ENCODE results near the gene PRPF38B.
A peak's percentile ranks its signal among the peaks of the same experiment; 100 is the strongest.
"Not testable (repeated sequence)": the region's sequence is repeated elsewhere in the genome, so short reads cannot be mapped to it uniquely, and the experiment has no call there.

PRPF38B gene, protein sequence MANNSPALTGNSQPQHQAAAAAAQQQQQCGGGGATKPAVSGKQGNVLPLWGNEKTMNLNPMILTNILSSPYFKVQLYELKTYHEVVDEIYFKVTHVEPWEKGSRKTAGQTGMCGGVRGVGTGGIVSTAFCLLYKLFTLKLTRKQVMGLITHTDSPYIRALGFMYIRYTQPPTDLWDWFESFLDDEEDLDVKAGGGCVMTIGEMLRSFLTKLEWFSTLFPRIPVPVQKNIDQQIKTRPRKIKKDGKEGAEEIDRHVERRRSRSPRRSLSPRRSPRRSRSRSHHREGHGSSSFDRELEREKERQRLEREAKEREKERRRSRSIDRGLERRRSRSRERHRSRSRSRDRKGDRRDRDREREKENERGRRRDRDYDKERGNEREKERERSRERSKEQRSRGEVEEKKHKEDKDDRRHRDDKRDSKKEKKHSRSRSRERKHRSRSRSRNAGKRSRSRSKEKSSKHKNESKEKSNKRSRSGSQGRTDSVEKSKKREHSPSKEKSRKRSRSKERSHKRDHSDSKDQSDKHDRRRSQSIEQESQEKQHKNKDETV

GRCh38 chr1:108691942-108692723 lies at the start of gene PRPF38B:
PRPF38B (plus strand) TSS chr1:108692310; CDS start chr1:108692592, 282 bp downstream.
- peak; percentile 97 for DNase-seq

DNA sequence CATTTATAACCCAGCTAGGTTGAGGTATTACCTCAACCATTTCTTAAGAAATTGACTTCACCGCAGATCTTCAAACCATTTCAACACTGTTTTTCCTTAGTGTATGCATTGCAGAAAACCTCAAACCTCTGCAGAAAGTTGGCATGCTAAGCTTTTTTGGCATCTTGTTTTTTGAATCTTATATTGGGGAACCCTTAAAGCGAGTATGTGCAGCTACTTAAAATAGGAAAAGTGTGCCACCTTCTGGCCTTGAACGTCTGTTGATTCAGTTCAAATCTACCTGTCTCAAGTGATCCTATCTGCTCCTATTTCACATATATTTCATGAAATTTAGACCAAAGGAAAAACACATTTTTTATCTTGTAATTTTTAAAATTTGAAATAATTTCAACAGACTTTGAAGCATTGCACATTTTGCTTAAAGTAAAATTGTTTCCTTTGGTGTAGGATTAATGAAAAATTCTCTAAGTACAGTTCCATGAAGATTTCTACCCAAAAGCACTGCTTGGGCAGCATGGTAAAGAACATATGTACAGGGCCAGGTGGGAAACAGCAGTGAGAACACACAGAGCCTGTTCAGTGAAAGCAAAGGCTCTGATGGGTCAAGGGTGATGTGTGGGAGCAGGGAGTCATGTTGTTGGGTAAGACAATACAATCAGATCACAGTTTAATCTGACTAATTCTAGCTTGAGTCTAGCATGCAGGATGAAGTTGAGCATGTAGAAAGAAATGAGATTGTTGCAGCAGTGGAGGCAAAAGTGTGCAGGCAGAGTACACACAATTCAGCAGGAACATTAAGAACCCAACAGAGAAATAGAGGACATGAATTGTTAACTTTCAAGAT lies 48.4 kb upstream of the PRPF38B start:
- DNase-seq: peak; percentile 85

DNA sequence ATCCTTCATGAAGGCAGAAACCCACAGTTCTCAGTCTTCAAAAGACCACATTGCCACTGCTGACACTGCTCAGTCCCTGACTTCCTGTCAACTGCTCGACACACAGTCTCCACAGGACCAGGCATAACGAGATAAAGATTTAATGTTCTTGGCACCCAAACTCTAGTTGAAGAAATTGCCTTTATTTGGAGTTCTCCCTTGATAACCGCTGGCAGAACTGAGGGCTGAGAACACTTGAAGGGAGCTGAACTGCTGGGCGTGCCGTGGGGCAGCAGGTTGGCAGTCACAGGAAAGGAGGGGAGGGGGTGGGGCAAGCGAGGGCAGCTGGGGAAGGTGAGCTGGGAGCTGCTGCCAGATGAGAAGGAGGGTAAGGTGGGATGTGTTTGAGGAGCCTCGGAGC lies 47.1 kb upstream of the PRPF38B start:
- DNase-seq: peak; percentile 62

DNA sequence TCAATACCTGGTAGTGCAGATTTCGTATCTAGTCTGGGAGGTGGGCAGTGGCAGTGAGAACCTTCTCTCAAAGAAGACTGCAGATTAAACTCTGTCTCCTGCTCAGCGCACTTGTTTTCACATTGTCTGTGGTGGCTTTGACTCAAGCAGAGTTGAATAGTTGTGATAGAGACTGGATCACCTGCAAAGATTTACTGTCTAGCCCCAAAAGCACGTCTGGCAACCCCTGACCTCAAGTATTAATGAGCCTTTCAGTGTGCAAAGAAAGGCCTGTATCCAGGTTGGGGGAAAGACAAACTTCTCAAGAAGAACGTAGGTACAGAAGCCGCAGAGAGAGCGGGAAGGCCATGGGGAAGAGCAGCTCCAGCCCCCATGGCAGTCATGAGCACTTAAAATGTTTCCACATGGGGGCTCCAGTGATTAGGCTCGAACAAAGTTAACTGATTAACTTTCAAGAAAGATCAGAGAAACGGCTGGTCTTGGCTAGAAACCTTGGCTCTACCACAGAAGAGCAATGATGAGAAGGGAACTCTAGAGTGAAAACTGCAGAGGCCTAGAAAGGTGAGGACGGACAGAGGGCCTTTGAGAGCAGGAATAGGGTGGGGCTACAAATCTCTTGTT lies 46.4 kb upstream of the PRPF38B start:
- DNase-seq: peak; percentile 44

GRCh38 chr1:108646265-108646647 lies 45.9 kb upstream of the PRPF38B start:
- no peak for DNase-seq

DNA sequence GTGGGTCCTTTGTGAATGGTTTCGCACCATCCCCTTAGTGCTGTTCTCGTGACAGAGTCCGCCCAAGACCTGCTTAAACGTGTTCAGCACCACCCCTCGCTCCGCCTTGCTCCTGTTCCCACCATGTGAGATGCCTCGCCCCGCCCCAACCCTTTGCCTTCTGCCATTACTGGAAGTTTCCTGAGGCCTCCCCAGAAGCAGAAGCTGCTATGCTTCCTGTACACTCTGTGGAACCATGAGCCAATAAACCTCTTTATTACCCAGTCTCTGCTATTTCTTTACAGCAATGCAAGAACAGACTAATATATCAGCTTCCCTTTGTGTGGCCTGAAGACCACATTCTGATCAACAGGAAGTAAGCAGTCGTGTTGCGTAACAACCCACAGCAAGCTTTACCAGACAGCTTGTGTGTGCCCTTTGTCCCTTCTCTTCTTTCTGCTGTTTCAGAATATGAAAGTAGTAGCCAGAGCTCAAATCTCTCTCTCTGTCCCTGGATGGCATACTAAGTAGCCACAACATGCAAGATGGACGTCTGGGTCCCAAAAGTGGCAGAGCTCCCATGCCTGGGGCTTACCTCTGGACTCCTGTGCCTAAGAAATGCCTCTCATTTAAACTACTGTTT lies 45.4 kb upstream of the PRPF38B start:
- DNase-seq: peak; percentile 89

DNA sequence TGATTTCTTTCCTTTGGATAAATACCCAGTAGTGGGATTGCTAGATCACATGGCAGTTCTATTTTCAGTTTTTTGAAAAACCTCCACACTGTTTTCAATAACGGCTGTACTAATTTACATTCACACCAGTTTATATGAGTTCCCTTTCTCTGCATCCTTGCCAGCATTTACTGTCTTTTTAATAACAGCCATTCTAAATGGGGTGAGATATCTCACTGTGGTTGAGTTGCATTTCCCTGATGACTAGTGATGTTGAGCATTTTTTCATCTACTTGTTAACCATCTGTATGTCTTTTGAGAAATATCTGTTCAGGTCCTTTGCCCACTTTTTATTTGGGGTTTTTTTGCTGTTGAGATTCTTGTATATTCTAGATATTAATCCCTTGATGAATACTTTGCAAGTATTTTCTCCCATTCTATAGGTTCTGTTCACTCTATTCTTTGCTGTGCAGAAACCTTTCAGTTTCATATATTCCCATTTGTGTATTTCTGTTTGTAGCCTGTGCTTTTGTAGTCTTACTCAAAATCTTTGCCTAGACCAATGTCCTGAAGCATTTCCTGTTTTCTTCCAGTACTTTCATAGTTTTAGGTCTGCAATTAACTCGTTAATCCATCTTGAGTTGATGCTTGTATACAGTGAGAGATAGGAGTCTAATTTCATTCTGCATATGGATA lies 38.5 kb upstream of the PRPF38B start:
- DNase-seq: no peak

- no peak for DNase-seq
These were observed 34.6 kb upstream of the PRPF38B start for GRCh38 chr1:108657356-108658080.

DNA sequence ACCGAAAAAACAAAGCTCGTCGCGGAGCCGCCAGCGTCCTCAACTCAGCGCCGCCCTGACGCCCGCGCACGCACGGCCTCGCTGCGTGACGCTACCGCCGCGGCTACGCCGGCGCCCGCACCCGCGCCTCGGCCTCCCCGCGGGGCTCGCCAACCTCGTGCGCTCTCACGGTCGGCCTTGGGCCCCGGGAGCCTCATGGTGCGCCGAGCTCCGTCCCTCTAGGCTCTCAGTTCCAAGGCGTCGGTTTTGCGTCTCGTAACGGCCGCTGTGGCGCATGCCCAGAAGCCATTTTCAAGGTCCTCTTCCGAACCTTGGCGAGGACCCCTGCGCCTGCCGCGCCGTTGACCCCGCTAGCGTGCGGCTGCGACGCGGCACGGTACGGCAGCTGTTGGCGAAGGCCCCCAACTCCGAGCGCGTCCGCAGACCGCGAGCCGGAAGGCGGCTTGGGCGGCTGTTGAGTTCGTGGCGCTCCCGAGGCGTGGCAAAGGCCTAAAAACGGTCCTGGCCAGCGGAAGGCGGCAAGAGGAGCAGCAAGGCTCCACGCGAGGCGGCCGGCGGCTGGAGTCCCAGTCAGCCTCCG lies 31.0 kb upstream of the PRPF38B start, which contains the start of gene HENMT1:
HENMT1 (minus strand) TSS at position 64 of the 580 bp plus-strand sequence. CDS start 1,209 bp downstream, outside the sequence.
- DNase-seq: peak; percentile 76

DNA sequence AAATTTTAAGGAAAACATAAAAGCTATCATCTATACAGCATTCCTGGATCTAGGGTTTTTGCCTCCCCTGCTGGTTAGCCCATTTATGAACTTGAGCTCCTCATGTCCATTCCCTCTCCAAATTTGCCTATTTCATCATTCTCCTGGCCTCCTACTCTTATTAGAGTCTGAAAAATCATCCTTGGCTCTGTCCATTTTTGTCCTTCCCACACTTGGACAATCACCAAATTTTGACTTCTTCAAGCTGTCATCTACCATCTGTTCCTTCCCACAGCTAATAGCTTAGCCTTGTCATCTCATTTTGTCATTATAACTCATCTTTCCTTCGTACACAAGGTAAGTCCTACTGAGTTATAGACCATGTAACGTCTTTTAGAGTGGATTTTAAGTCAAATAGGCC lies 29.0 kb upstream of the PRPF38B start:
- no peak for DNase-seq

DNA sequence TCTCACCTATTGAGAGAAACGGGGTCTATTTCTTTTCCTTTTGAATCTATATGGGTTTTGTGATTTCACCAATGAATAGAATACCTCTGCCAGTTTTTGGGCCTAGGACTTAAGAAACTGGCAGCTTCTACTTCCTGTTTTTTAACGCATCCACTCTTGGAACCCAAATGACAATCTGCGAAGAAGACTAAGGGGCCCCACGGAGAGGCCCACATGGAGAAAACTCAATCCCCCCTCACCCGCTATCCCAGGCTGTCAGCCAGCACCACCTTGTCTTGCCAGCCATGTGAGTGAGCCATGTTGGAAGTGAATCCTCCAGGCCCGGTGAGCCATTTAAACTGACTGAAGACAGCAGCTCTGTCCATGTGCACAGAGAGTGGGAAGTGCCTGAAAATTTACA lies 27.6 kb upstream of the PRPF38B start:
- peak; percentile 31 for DNase-seq

DNA sequence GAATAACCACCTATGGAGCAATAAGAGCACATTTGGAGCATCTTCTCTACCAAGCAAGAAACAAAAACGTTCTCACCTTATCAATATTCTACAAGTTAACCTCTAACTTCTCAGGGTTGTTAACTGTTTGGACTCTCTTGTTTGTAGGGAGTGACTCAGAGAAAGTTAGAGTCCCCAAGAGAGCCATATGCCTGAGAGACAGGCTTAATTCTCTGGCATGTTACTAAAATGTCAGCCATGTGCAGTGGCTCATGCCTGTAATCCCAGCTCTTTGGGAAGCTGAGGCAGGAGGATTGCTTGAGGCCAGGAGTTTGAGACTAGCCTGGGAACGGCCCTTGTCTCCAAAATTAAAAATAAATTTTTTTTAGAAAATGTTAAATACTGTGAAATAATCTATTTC lies 27.0 kb upstream of the PRPF38B start:
- no peak for DNase-seq

- DNase-seq: no peak
These were observed 26.3 kb upstream of the PRPF38B start for GRCh38 chr1:108665771-108666170.

DNA sequence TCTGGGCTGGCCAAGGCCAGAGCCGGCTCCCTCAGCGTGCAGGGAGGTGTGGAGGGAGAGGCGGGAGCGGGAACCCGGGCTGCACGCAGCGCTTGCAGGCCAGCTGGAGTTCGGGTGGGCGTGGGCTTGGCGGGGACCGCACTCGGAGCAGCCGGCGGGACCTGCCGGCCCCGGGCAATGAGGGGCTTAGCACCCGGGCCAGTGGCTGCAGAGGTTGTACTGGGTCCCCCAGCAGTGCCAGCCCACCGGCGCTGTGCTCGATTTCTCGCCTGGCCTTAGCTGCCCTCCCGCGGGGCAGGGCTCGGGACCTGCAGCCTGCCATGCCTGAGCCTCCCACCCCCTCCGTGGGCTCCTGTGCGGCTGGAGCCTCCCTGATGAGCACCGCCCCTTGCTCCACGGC lies 24.7 kb upstream of the PRPF38B start:
- DNase-seq: not testable (repeated sequence)

- DNase-seq: no peak
These were observed 23.3 kb upstream of the PRPF38B start for GRCh38 chr1:108668777-108669176.

- no peak for DNase-seq
These were observed 22.4 kb upstream of the PRPF38B start for GRCh38 chr1:108669679-108670078.

DNA sequence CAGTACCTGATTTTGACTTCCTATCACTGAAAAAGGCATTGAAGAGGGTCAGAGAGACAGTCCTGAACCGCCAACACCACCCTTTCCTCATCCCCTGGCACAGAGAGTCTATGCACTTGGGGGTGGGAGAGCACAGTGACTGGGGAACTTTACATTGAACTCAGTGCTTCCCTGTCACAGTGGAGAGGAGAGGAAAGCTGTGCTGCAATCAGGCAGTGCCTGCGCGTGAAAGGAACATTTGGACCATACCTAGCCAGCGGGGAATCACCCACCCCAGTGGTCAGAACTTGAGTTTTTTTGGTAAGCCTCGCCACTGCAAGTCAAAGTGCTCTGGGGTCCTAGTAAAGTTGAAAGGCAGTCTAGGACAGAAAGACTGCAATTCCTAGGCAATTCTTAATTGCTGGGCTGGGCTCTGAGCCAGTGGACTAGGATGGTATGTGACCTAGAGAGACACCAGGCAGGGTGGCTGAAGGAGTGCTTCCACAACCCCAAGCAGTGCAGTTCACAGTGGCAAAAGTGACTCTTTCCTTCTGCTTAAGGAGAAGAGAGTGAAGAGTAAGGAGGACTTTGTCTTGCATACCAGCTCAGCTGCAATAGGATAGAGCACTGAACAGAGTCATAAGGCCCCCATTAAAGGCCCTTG lies 21.9 kb upstream of the PRPF38B start:
- DNase-seq: no peak

- no peak for DNase-seq
These were observed 21.0 kb upstream of the PRPF38B start for GRCh38 chr1:108671143-108671542.

DNA sequence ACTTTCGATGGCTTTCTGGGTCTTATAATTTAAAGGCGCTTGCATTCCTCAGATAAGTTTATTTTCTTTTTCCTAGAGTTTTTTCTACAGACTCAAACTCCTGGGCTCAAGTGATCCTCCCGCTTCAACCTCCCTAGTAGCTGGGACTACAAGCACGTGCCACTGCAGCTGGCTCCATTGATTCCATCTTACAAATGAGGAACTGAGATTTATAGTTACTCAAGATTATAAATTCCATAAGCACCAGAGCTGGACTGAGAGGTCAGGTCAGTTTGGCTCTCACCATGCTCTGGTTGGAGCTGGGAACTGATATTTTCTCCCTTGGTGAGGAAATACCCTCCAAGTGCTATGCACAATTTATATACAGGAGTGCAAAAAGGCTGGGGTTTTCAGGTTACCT lies 13.4 kb upstream of the PRPF38B start:
- DNase-seq: no peak
